GM12878 (cell line): ENCODE measurements around the gene ALDOB. TPM values are rescaled to one million over a fixed set of nuclear protein-coding genes. Genes with fewer than 3 reads are reported as not detected.

ENCODE experiments used
- ATF7 ChIP-seq: fragments of 450-650 bp; IDR thresholded peaks from 2 replicates; pipeline ENCODE4 v1.6.1; 2016; ENCODE audit warnings: low read depth, mild to moderate bottlenecking
- NR2C2 ChIP-seq: IDR thresholded peaks from 2 replicates; pipeline ENCODE4 v1.6.1; 2011; ENCODE audit warnings: borderline replicate concordance, low read depth; ENCODE audit not compliant: control insufficient read depth, insufficient read length
- polyA plus RNA-seq, 11 experiments: library from polyadenylated mRNA; depleted of rRNA in 4 of 11; unstranded in 6 of 11; stranded (reverse) in 5 of 11; fragments of >200 nt; fragmentation: Nextera tagmentation in 4 of 11; fragmentation: Illumina TruSeq in 1 of 11; extraction: Ambion mirVana in 4 of 11; extraction: Trizol in 1 of 11; gene quantifications; 1 replicate in 1 of 11; 2 replicates in 10 of 11; pipeline versions ENCODE4 v1.2.1 to v1.2.3, GENCODE V29; 2011 to 2016; ENCODE audit warnings: inconsistent platforms in 2 of 11, missing spikeins in 2 of 11, low read depth in 1 of 11
- total RNA-seq, 4 experiments: library from RNA; depleted of rRNA in 3 of 4; stranded (reverse); fragments of >200 nt in 3 of 4; fragmentation: Illumina TruSeq in 1 of 4; extraction: Trizol in 1 of 4; gene quantifications; 2 replicates each; pipeline versions ENCODE4 v1.2.1 to v1.2.3, GENCODE V29; 2013 to 2021
- TF ChIP-seq, protein P1 (sequence below): IDR thresholded peaks from 2 replicates; pipeline ENCODE4 v1.6.1; 2012; ENCODE audit warnings: mild to moderate bottlenecking, low read depth, low read length
- TF ChIP-seq, protein P2 (sequence below): fragments of 450-650 bp; IDR thresholded peaks from 2 replicates; pipeline ENCODE4 v1.6.1; 2016; ENCODE audit warnings: mild to moderate bottlenecking, moderate library complexity, borderline replicate concordance

The ALDOB gene
- total and polyA plus RNA-seq, 10 of the 15 experiments (the other 5 are each of a cell fraction or from before 2014, with no cell fraction given): 0.03 to 0.82 (median 0.04) TPM; not detected in 7

DNA sequence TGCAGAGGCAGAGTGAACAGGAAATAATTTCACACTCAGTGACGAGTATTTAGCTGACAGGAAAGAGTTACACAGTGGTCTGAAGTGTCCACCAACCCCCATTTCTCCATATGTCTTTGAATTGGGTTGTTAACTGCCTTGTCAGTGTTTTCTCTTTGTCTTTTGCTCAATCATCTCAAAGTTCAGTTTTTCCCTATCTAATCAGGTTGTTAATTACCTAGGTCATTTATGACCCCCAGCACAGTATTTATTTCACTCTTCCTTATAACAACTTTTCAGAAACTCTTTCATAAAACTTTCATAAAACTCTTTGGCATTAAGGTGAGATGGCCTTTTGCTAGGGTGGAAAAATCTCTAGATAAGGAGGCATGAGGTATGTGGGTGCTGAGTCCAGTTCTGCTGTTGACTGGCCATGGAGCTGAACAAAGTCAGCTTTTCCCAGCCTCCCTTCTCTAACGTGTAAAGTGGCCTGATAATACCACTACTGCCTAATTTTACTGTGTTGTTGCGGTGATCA is 5.2 kb upstream of the ALDOB start (continued):
- TF ChIP-seq, protein P1, sequence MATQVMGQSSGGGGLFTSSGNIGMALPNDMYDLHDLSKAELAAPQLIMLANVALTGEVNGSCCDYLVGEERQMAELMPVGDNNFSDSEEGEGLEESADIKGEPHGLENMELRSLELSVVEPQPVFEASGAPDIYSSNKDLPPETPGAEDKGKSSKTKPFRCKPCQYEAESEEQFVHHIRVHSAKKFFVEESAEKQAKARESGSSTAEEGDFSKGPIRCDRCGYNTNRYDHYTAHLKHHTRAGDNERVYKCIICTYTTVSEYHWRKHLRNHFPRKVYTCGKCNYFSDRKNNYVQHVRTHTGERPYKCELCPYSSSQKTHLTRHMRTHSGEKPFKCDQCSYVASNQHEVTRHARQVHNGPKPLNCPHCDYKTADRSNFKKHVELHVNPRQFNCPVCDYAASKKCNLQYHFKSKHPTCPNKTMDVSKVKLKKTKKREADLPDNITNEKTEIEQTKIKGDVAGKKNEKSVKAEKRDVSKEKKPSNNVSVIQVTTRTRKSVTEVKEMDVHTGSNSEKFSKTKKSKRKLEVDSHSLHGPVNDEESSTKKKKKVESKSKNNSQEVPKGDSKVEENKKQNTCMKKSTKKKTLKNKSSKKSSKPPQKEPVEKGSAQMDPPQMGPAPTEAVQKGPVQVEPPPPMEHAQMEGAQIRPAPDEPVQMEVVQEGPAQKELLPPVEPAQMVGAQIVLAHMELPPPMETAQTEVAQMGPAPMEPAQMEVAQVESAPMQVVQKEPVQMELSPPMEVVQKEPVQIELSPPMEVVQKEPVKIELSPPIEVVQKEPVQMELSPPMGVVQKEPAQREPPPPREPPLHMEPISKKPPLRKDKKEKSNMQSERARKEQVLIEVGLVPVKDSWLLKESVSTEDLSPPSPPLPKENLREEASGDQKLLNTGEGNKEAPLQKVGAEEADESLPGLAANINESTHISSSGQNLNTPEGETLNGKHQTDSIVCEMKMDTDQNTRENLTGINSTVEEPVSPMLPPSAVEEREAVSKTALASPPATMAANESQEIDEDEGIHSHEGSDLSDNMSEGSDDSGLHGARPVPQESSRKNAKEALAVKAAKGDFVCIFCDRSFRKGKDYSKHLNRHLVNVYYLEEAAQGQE: no peak
- TF ChIP-seq, protein P2, sequence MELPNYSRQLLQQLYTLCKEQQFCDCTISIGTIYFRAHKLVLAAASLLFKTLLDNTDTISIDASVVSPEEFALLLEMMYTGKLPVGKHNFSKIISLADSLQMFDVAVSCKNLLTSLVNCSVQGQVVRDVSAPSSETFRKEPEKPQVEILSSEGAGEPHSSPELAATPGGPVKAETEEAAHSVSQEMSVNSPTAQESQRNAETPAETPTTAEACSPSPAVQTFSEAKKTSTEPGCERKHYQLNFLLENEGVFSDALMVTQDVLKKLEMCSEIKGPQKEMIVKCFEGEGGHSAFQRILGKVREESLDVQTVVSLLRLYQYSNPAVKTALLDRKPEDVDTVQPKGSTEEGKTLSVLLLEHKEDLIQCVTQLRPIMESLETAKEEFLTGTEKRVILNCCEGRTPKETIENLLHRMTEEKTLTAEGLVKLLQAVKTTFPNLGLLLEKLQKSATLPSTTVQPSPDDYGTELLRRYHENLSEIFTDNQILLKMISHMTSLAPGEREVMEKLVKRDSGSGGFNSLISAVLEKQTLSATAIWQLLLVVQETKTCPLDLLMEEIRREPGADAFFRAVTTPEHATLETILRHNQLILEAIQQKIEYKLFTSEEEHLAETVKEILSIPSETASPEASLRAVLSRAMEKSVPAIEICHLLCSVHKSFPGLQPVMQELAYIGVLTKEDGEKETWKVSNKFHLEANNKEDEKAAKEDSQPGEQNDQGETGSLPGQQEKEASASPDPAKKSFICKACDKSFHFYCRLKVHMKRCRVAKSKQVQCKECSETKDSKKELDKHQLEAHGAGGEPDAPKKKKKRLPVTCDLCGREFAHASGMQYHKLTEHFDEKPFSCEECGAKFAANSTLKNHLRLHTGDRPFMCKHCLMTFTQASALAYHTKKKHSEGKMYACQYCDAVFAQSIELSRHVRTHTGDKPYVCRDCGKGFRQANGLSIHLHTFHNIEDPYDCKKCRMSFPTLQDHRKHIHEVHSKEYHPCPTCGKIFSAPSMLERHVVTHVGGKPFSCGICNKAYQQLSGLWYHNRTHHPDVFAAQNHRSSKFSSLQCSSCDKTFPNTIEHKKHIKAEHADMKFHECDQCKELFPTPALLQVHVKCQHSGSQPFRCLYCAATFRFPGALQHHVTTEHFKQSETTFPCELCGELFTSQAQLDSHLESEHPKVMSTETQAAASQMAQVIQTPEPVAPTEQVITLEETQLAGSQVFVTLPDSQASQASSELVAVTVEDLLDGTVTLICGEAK: no peak
- TF ChIP-seq ATF7 (no peak), NR2C2 (no peak)
